ENCODE data around the gene HOXB1. TPM values are rescaled to one million over a fixed set of nuclear protein-coding genes. Genes with fewer than 3 reads are reported as not detected.
"Not testable (repeated sequence)": the region's sequence is repeated elsewhere in the genome, so short reads cannot be mapped to it uniquely, and the experiment has no call there.

Gene HOXB1
- total and polyA plus RNA-seq, 4 donors, result not detected

DNA sequence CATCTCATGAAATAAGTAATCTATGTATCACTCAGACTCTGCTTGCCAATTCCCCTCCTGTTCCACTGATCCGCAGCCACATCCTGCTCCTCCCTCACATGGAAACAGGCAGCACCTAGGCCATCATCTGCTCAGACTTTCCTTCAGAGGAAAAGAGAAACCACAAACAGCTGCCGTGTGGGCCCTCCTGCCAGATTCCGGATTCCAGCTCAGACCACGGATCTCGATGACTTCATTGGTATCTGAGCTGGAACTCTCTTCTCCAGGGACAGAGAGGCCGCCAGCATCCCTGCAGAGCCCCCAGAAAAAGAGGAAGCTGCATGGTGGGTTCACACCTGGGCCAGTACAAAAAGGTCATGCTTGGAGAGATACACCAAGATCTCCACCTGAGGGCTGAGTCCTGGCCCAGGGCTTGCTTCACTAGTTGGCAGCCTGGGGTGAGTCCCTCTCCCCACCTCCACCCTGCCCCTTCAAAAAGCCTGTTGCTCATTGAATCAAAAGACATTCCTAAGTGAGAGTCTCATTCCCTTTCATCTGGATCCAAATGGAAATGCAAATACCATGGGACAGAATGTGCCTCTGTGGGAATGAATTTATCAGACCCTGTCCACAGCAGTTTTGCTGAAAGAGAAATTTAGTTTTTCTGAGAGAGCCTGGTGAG is 47.2 kb downstream of the HOXB1 start:
- WGBS, result 47% methylated on average over 6 of the region's 6 CpGs
- H3K4me1 ChIP-seq (ENCODE audit: control insufficient read depth in 4 of 4, insufficient read depth in 4 of 4, low read length in 3 of 4), result no peaks in the 10 kb centered on the region
- TF ChIP-seq JUND (IDR thresholded peaks at IDR 0.05) (no peak), GABPA (IDR thresholded peaks at IDR 0.05 in 1 of 2, conservative IDR thresholded peaks at IDR 0.05 in 1 of 2) (no peak), HNF4G (IDR thresholded peaks at IDR 0.05) (no peak), HNF4A (conservative IDR thresholded peaks at IDR 0.05) (no peak), YY1 (IDR thresholded peaks at IDR 0.05) (no peak), RAD21 (IDR thresholded peaks at IDR 0.05) (no peak)
- TF ChIP-seq, protein P1, sequence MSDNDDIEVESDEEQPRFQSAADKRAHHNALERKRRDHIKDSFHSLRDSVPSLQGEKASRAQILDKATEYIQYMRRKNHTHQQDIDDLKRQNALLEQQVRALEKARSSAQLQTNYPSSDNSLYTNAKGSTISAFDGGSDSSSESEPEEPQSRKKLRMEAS (IDR thresholded peaks at IDR 0.05), result no peak
- no peak overlapping the region for H3K27ac ChIP-seq (ENCODE audit: low read depth in 1 of 2, low read length in 2 of 2)
- peaks cover 0 to 9% (median 4%) of the 10 kb centered on the region in 4 donors for H3K27me3 ChIP-seq (ENCODE audit: control insufficient read depth in 4 of 4, insufficient read depth in 4 of 4, low read length in 3 of 4)
- H3K9ac ChIP-seq (ENCODE audit: low read depth in 1 of 2, low read length in 2 of 2), result no peak overlapping the region
- no peak for DNase-seq (ENCODE audit: low spot score)
- H3K9me3 ChIP-seq (ENCODE audit: control insufficient read depth in 4 of 4, low read length in 3 of 4), result no peaks in the 10 kb centered on the region
- H3K4me3 ChIP-seq (ENCODE audit: low read depth in 1 of 3, low read length in 3 of 3), result no peak overlapping the region
- no peaks in the 10 kb centered on the region for H3K36me3 ChIP-seq (ENCODE audit: control insufficient read depth in 4 of 4, insufficient read depth in 3 of 4, low read depth in 1 of 4, low read length in 3 of 4)

DNA sequence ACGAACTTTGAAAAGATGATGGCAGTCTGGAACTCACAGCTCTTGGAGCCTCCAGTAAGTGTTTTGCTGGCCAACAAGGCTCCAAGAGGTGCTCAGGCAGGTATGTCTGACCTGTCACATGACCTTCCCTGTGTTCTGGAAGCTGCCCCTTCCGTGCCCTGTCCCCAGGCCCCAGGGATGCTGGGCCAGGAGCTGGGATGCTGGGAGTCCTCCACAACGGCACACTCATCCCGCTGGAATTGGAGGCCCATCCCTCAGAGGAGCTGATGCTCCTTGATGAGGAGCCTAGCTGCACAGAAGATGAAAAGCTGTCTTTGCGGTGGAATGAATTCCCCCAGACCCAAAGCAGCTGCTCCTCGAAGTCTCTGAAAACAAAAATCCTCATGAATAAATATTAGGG is 47.8 kb downstream of the HOXB1 start:
- no peak for DNase-seq (ENCODE audit: low spot score)
- no peak overlapping the region for H3K4me3 ChIP-seq (ENCODE audit: low read depth in 1 of 3, low read length in 3 of 3)
- WGBS, result 72% methylated on average over 6 of the region's 6 CpGs
- TF ChIP-seq, protein P2, sequence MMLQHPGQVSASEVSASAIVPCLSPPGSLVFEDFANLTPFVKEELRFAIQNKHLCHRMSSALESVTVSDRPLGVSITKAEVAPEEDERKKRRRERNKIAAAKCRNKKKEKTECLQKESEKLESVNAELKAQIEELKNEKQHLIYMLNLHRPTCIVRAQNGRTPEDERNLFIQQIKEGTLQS (IDR thresholded peaks at IDR 0.05), result no peak
- TF ChIP-seq HNF4A (conservative IDR thresholded peaks at IDR 0.05) (no peak), HNF4G (IDR thresholded peaks at IDR 0.05) (no peak), SP1 (IDR thresholded peaks at IDR 0.05) (no peak), RXRA (IDR thresholded peaks at IDR 0.05) (no peak), GABPA (IDR thresholded peaks at IDR 0.05 in 1 of 2, conservative IDR thresholded peaks at IDR 0.05 in 1 of 2) (no peak)
- TF ChIP-seq, protein P1 (IDR thresholded peaks at IDR 0.05), result no peak
- TF ChIP-seq, protein P3, sequence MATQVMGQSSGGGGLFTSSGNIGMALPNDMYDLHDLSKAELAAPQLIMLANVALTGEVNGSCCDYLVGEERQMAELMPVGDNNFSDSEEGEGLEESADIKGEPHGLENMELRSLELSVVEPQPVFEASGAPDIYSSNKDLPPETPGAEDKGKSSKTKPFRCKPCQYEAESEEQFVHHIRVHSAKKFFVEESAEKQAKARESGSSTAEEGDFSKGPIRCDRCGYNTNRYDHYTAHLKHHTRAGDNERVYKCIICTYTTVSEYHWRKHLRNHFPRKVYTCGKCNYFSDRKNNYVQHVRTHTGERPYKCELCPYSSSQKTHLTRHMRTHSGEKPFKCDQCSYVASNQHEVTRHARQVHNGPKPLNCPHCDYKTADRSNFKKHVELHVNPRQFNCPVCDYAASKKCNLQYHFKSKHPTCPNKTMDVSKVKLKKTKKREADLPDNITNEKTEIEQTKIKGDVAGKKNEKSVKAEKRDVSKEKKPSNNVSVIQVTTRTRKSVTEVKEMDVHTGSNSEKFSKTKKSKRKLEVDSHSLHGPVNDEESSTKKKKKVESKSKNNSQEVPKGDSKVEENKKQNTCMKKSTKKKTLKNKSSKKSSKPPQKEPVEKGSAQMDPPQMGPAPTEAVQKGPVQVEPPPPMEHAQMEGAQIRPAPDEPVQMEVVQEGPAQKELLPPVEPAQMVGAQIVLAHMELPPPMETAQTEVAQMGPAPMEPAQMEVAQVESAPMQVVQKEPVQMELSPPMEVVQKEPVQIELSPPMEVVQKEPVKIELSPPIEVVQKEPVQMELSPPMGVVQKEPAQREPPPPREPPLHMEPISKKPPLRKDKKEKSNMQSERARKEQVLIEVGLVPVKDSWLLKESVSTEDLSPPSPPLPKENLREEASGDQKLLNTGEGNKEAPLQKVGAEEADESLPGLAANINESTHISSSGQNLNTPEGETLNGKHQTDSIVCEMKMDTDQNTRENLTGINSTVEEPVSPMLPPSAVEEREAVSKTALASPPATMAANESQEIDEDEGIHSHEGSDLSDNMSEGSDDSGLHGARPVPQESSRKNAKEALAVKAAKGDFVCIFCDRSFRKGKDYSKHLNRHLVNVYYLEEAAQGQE (IDR thresholded peaks at IDR 0.05), result no peak
- TF ChIP-seq, protein P4, sequence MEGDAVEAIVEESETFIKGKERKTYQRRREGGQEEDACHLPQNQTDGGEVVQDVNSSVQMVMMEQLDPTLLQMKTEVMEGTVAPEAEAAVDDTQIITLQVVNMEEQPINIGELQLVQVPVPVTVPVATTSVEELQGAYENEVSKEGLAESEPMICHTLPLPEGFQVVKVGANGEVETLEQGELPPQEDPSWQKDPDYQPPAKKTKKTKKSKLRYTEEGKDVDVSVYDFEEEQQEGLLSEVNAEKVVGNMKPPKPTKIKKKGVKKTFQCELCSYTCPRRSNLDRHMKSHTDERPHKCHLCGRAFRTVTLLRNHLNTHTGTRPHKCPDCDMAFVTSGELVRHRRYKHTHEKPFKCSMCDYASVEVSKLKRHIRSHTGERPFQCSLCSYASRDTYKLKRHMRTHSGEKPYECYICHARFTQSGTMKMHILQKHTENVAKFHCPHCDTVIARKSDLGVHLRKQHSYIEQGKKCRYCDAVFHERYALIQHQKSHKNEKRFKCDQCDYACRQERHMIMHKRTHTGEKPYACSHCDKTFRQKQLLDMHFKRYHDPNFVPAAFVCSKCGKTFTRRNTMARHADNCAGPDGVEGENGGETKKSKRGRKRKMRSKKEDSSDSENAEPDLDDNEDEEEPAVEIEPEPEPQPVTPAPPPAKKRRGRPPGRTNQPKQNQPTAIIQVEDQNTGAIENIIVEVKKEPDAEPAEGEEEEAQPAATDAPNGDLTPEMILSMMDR (IDR thresholded peaks at IDR 0.05; ENCODE audit: low read depth, low read length, missing input control), result no peak
- H3K4me1 ChIP-seq (ENCODE audit: control insufficient read depth in 4 of 4, insufficient read depth in 4 of 4, low read length in 3 of 4), result no peaks in the 10 kb centered on the region
- H3K9me3 ChIP-seq (ENCODE audit: control insufficient read depth in 4 of 4, low read length in 3 of 4), result no peaks in the 10 kb centered on the region
- no peaks in the 10 kb centered on the region for H3K36me3 ChIP-seq (ENCODE audit: control insufficient read depth in 4 of 4, insufficient read depth in 3 of 4, low read depth in 1 of 4, low read length in 3 of 4)
- no peak overlapping the region for H3K27ac ChIP-seq (ENCODE audit: low read depth in 1 of 2, low read length in 2 of 2)
- H3K9ac ChIP-seq (ENCODE audit: low read depth in 1 of 2, low read length in 2 of 2), result no peak overlapping the region
- H3K27me3 ChIP-seq (ENCODE audit: control insufficient read depth in 4 of 4, insufficient read depth in 4 of 4, low read length in 3 of 4), result peaks cover 0 to 10% (median 4%) of the 10 kb centered on the region in 4 donors

DNA sequence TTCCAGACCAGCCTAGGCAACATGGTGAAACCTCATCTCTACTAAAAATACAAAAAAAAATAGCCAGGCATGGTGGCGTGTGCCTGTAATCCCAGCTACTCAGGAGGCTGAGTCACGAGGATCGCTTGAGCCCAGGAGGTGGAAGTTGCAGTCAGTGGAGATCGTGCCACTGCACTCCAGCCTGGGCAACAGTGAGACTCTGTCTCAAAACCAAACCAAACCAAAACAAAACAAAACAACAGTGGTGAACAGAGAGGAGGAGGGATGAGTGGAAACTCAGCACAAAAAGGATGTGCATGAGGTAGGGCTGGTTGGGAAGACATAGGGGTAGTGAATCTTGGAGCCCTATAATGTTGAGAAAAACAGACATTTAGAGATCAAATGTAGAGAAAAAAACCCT is 48.5 kb downstream of the HOXB1 start:
- not testable (repeated sequence) for H3K9ac ChIP-seq (ENCODE audit: low read depth in 1 of 2, low read length in 2 of 2); H3K9me3 ChIP-seq (ENCODE audit: control insufficient read depth in 4 of 4, low read length in 3 of 4); H3K4me1 ChIP-seq (ENCODE audit: control insufficient read depth in 4 of 4, insufficient read depth in 4 of 4, low read length in 3 of 4); H3K27me3 ChIP-seq (ENCODE audit: control insufficient read depth in 4 of 4, insufficient read depth in 4 of 4, low read length in 3 of 4); H3K36me3 ChIP-seq (ENCODE audit: control insufficient read depth in 4 of 4, insufficient read depth in 3 of 4, low read depth in 1 of 4, low read length in 3 of 4); H3K27ac ChIP-seq (ENCODE audit: low read depth in 1 of 2, low read length in 2 of 2); H3K4me3 ChIP-seq (ENCODE audit: low read depth in 1 of 3, low read length in 3 of 3); DNase-seq (ENCODE audit: low spot score)
- WGBS, result 87% methylated on average over 4 of the region's 4 CpGs
